SK-N-SH (cell line): ENCODE results near the gene INPP5B. TPM values are rescaled to one million over a fixed set of nuclear protein-coding genes. Genes with fewer than 3 reads are reported as not detected.

Source experiments
- CTCF ChIA-PET: fragments of 300-600, 350-600 bp; formaldehyde crosslinking; extraction: SDS; loops from one replicate; lab custom pipeline; 2021; lab: Yijun Ruan, JAX
- POLR2A ChIA-PET: fragments of 350-600 bp; sonication (Branson Sonifier 250); formaldehyde crosslinking; extraction: SDS; loops from one replicate; lab custom pipeline; 2020; ENCODE audit warnings: antibody characterized with exemption, inconsistent platforms; lab: Yijun Ruan, JAX
- DNase-seq: peaks from one replicate; pipeline ENCODE4 v3.0.0; 2012
- H2AFZ ChIP-seq: fragments of 200-600 bp; sonication (generic); 2 replicates; pipeline ENCODE4 v1.8.1; 2016; ENCODE audit warnings: antibody characterized with exemption, mild to moderate bottlenecking, low read depth
- H3F3A ChIP-seq: fragments of 200-600 bp; sonication (generic); replicated peaks from 2 replicates; pipeline ENCODE3; 2016; ENCODE audit warnings: antibody characterized with exemption, mild to moderate bottlenecking; ENCODE audit not compliant: insufficient read depth
- H3K27ac ChIP-seq, 2 experiments: fragments of 200-500 bp in 1 of 2; fragments of 200-600 bp in 1 of 2; sonication (Bioruptor generic) in 1 of 2; sonication (generic), shearing (Covaris generic) in 1 of 2; 2 replicates each; pipeline versions ENCODE4 v1.5.1 to v1.6.1; 2014 to 2016; ENCODE audit warnings: low read depth in 2 of 2, inconsistent platforms in 1 of 2, low read length in 1 of 2, mild to moderate bottlenecking in 1 of 2, mixed read lengths in 1 of 2
- H3K27me3 ChIP-seq: fragments of 200-600 bp; sonication (generic), shearing (Covaris generic); 2 replicates; pipeline ENCODE4 v1.6.1; 2016; ENCODE audit warnings: mixed run types; ENCODE audit not compliant: insufficient read depth
- H3K36me3 ChIP-seq, 2 experiments: fragments of 200-500 bp in 1 of 2; fragments of 200-600 bp in 1 of 2; sonication (Bioruptor generic) in 1 of 2; sonication (generic) in 1 of 2; replicated peaks in 1 of 2; 2 replicates each; pipeline versions ENCODE3 to v1.5.1; 2014 to 2016; ENCODE audit warnings: low read length in 1 of 2, mild to moderate bottlenecking in 1 of 2; ENCODE audit not compliant: insufficient read depth in 2 of 2, control insufficient read depth in 1 of 2
- H3K4me1 ChIP-seq, 2 experiments: fragments of 200-500 bp in 1 of 2; fragments of 200-600 bp in 1 of 2; sonication (Bioruptor generic) in 1 of 2; sonication (generic), shearing (Covaris generic) in 1 of 2; 2 replicates each; pipeline versions ENCODE4 v1.5.1 to v1.6.1; 2014 to 2016; ENCODE audit warnings: low read depth in 1 of 2, low read length in 1 of 2, mixed run types in 1 of 2; ENCODE audit not compliant: insufficient read depth in 2 of 2, control insufficient read depth in 1 of 2
- H3K4me2 ChIP-seq: fragments of 200-600 bp; sonication (generic), shearing (Covaris generic); 2 replicates; pipeline ENCODE4 v1.6.1; 2017; ENCODE audit warnings: mixed run types
- H3K4me3 ChIP-seq, 2 experiments: fragments of 200-500 bp in 1 of 2; fragments of 200-600 bp in 1 of 2; sonication (Bioruptor generic) in 1 of 2; sonication (generic), shearing (Covaris generic) in 1 of 2; 2 replicates each; pipeline versions ENCODE4 v1.5.1 to v1.8.1; 2014 to 2016; ENCODE audit warnings: low read depth in 2 of 2, inconsistent platforms in 1 of 2, low read length in 1 of 2, mild to moderate bottlenecking in 1 of 2, mixed read lengths in 1 of 2, moderate library complexity in 1 of 2
- H3K79me2 ChIP-seq: fragments of 200-600 bp; sonication (generic); 2 replicates; pipeline ENCODE4 v1.8.1; 2017; ENCODE audit warnings: mild to moderate bottlenecking; ENCODE audit not compliant: insufficient read depth
- H3K9ac ChIP-seq: fragments of 200-600 bp; sonication (generic); 2 replicates; pipeline ENCODE4 v1.6.1; 2017; ENCODE audit warnings: mixed run types
- H3K9me2 ChIP-seq: fragments of 200-600 bp; sonication (generic); 2 replicates; pipeline ENCODE4 v1.6.1; 2017; ENCODE audit warnings: mixed run types
- H3K9me3 ChIP-seq: fragments of 200-600 bp; sonication (generic); 2 replicates; pipeline ENCODE4 v1.6.1; 2017; ENCODE audit warnings: mixed run types, mild to moderate bottlenecking, moderate library complexity
- H4K20me1 ChIP-seq: fragments of 200-600 bp; sonication (generic); 2 replicates; pipeline ENCODE4 v1.6.1; 2017; ENCODE audit warnings: mild to moderate bottlenecking, mixed run types; ENCODE audit not compliant: insufficient read depth
- CHD2 ChIP-seq: fragments of 150-350 bp; IDR thresholded peaks from 2 replicates; pipeline ENCODE4 v1.6.1; 2018; ENCODE audit warnings: low read length; ENCODE audit not compliant: partially characterized antibody
- ELF1 ChIP-seq: IDR thresholded peaks from 2 replicates; pipeline ENCODE4 v1.4.0; 2012
- FOSL2 ChIP-seq: IDR thresholded peaks from 2 replicates; pipeline ENCODE4 v1.4.0; 2012; ENCODE audit warnings: low read depth, mild to moderate bottlenecking, moderate library complexity, borderline replicate concordance
- FOXM1 ChIP-seq: IDR thresholded peaks from 2 replicates; pipeline ENCODE4 v1.4.0; 2012; ENCODE audit warnings: low read depth, mild to moderate bottlenecking
- MEF2A ChIP-seq: IDR thresholded peaks from 2 replicates; pipeline ENCODE4 v1.4.0; 2012; ENCODE audit warnings: low read depth, borderline replicate concordance
- NRF1 ChIP-seq: IDR thresholded peaks from 2 replicates; pipeline ENCODE4 v1.6.1; 2012; ENCODE audit warnings: low read depth, mild to moderate bottlenecking, low read length
- RCOR1 ChIP-seq: fragments of 150-350 bp; IDR thresholded peaks from 2 replicates; pipeline ENCODE4 v1.6.1; 2017; ENCODE audit warnings: antibody characterized with exemption, low read length
- SMC3 ChIP-seq: IDR thresholded peaks from 2 replicates; pipeline ENCODE4 v1.6.1; 2012; ENCODE audit warnings: low read depth, low read length, improper control_type of control experiment
- TAF1 ChIP-seq: IDR thresholded peaks from 2 replicates; pipeline ENCODE4 v1.6.1; 2012; ENCODE audit warnings: low read depth, mild to moderate bottlenecking, low read length, moderate library complexity, borderline replicate concordance
- TEAD4 ChIP-seq: IDR thresholded peaks from 2 replicates; pipeline ENCODE4 v1.4.0; 2012; ENCODE audit warnings: mild to moderate bottlenecking, borderline replicate concordance; ENCODE audit not compliant: insufficient read depth
- WGBS: methylation state at CpG from one replicate; pipeline ENCODE4 v1.1.6; 2017; ENCODE audit warnings: low lambda C conversion rate; 5-methylcytosine and 5-hydroxymethylcytosine counted together
- polyA plus RNA-seq, 3 experiments: library from polyadenylated mRNA; depleted of rRNA; stranded (reverse); fragments of >200 nt; gene quantifications; 2 replicates each; pipeline ENCODE4 v1.2.3, GENCODE V29; 2012
- TF ChIP-seq, protein P1 (sequence below): IDR thresholded peaks from 2 replicates; pipeline ENCODE4 v1.6.1; 2012; ENCODE audit warnings: mild to moderate bottlenecking, low read depth, low read length, moderate library complexity
- TF ChIP-seq, protein P2 (sequence below): IDR thresholded peaks from 2 replicates; pipeline ENCODE4 v1.4.0; 2012; ENCODE audit warnings: low read depth, borderline replicate concordance
- TF ChIP-seq, protein P3 (sequence below): fragments of 150-350 bp; IDR thresholded peaks from 2 replicates; pipeline ENCODE4 v1.6.1; 2016; ENCODE audit warnings: mild to moderate bottlenecking, low read depth, low read length
- TF ChIP-seq, protein P4 (sequence below): fragments of 200-600 bp; sonication (generic); IDR thresholded peaks from 2 replicates; pipeline ENCODE4 v1.6.1; 2017; ENCODE audit warnings: antibody characterized with exemption, mild to moderate bottlenecking, moderate library complexity
- TF ChIP-seq, protein P5 (sequence below): IDR thresholded peaks from 2 replicates; pipeline ENCODE4 v1.4.0; 2012; ENCODE audit warnings: low read depth, borderline replicate concordance

The INPP5B gene
- polyA plus RNA-seq, 1 of the 3 experiments (the other 2 are of a cell fraction): 10.5 TPM

DNA sequence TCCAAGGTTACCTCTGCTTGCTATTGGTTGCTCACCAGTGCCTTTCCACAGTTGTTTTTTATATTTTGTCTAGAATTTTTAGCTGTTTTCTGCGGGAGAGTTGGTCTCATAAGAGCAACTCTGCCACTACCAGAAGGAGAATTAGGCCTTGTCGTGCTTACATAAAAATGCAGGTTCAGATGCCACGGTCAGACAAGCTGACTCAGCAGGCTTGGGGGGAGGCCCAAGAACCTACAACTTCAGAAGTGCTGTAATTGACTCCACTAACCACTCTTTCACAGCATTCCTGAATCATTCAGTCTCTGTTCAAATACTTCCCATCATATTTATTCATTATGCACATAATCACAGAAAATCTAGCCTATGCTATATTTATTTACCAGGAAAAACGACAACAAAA is 115.7 kb downstream of the INPP5B start:
- WGBS: 98% methylated on average over 4 of the region's 4 CpGs
- no peak overlapping the region for H3K27ac ChIP-seq
- H3K9ac ChIP-seq: no peak overlapping the region
- H3K4me2 ChIP-seq: no peak overlapping the region
- DNase-seq: no peak
- H3K4me1 ChIP-seq: no peaks in the 10 kb centered on the region
- ChIA-PET POLR2A (no interaction called here), CTCF (interaction anchor here (0.8 to 2.6 kb wide), 7 partner anchors 8 to 45 kb away, joined by 3 to 9 read pairs (median 4); no protein-coding TSS in a partner anchor)
- H3K9me2 ChIP-seq: no peaks in the 10 kb centered on the region
- H3K27me3 ChIP-seq: no peaks in the 10 kb centered on the region
- no peak overlapping the region for H3K4me3 ChIP-seq
- no peaks in the 10 kb centered on the region for H3K9me3 ChIP-seq
- H4K20me1 ChIP-seq: no peaks in the 10 kb centered on the region
- no peaks in the 10 kb centered on the region for H3F3A ChIP-seq
- TF ChIP-seq, protein P1, sequence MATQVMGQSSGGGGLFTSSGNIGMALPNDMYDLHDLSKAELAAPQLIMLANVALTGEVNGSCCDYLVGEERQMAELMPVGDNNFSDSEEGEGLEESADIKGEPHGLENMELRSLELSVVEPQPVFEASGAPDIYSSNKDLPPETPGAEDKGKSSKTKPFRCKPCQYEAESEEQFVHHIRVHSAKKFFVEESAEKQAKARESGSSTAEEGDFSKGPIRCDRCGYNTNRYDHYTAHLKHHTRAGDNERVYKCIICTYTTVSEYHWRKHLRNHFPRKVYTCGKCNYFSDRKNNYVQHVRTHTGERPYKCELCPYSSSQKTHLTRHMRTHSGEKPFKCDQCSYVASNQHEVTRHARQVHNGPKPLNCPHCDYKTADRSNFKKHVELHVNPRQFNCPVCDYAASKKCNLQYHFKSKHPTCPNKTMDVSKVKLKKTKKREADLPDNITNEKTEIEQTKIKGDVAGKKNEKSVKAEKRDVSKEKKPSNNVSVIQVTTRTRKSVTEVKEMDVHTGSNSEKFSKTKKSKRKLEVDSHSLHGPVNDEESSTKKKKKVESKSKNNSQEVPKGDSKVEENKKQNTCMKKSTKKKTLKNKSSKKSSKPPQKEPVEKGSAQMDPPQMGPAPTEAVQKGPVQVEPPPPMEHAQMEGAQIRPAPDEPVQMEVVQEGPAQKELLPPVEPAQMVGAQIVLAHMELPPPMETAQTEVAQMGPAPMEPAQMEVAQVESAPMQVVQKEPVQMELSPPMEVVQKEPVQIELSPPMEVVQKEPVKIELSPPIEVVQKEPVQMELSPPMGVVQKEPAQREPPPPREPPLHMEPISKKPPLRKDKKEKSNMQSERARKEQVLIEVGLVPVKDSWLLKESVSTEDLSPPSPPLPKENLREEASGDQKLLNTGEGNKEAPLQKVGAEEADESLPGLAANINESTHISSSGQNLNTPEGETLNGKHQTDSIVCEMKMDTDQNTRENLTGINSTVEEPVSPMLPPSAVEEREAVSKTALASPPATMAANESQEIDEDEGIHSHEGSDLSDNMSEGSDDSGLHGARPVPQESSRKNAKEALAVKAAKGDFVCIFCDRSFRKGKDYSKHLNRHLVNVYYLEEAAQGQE: no peak
- TF ChIP-seq, protein P2, sequence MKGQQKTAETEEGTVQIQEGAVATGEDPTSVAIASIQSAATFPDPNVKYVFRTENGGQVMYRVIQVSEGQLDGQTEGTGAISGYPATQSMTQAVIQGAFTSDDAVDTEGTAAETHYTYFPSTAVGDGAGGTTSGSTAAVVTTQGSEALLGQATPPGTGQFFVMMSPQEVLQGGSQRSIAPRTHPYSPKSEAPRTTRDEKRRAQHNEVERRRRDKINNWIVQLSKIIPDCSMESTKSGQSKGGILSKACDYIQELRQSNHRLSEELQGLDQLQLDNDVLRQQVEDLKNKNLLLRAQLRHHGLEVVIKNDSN: no peak
- TF ChIP-seq, protein P3, sequence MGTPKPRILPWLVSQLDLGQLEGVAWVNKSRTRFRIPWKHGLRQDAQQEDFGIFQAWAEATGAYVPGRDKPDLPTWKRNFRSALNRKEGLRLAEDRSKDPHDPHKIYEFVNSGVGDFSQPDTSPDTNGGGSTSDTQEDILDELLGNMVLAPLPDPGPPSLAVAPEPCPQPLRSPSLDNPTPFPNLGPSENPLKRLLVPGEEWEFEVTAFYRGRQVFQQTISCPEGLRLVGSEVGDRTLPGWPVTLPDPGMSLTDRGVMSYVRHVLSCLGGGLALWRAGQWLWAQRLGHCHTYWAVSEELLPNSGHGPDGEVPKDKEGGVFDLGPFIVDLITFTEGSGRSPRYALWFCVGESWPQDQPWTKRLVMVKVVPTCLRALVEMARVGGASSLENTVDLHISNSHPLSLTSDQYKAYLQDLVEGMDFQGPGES: no peak
- TF ChIP-seq FOSL2 (no peak), NRF1 (no peak), FOXM1 (no peak), TAF1 (no peak), CHD2 (no peak), RCOR1 (no peak), SMC3 (no peak), TEAD4 (no peak), ELF1 (no peak), MEF2A (no peak)
- TF ChIP-seq, protein P4, sequence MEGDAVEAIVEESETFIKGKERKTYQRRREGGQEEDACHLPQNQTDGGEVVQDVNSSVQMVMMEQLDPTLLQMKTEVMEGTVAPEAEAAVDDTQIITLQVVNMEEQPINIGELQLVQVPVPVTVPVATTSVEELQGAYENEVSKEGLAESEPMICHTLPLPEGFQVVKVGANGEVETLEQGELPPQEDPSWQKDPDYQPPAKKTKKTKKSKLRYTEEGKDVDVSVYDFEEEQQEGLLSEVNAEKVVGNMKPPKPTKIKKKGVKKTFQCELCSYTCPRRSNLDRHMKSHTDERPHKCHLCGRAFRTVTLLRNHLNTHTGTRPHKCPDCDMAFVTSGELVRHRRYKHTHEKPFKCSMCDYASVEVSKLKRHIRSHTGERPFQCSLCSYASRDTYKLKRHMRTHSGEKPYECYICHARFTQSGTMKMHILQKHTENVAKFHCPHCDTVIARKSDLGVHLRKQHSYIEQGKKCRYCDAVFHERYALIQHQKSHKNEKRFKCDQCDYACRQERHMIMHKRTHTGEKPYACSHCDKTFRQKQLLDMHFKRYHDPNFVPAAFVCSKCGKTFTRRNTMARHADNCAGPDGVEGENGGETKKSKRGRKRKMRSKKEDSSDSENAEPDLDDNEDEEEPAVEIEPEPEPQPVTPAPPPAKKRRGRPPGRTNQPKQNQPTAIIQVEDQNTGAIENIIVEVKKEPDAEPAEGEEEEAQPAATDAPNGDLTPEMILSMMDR: no peak
- TF ChIP-seq, protein P5, sequence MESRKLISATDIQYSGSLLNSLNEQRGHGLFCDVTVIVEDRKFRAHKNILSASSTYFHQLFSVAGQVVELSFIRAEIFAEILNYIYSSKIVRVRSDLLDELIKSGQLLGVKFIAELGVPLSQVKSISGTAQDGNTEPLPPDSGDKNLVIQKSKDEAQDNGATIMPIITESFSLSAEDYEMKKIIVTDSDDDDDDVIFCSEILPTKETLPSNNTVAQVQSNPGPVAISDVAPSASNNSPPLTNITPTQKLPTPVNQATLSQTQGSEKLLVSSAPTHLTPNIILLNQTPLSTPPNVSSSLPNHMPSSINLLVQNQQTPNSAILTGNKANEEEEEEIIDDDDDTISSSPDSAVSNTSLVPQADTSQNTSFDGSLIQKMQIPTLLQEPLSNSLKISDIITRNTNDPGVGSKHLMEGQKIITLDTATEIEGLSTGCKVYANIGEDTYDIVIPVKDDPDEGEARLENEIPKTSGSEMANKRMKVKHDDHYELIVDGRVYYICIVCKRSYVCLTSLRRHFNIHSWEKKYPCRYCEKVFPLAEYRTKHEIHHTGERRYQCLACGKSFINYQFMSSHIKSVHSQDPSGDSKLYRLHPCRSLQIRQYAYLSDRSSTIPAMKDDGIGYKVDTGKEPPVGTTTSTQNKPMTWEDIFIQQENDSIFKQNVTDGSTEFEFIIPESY: no peak
- no peaks in the 10 kb centered on the region for H3K79me2 ChIP-seq
- no peak overlapping the region for H2AFZ ChIP-seq
- H3K36me3 ChIP-seq: peaks cover 55 to 62% of the 10 kb centered on the region in 2 experiments
